Epithelial cell of esophagus (primary cell): ENCODE data around the gene EMC1.
"Not testable (repeated sequence)": the region's sequence is repeated elsewhere in the genome, so short reads cannot be mapped to it uniquely, and the experiment has no call there.

ENCODE experiments used
- DNase-seq: peaks from one replicate; pipeline ENCODE4 v3.0.0; 2010; ENCODE audit warnings: low read depth
- H3K4me3 ChIP-seq: 2 replicates; pipeline ENCODE4 v1.5.1; 2011; ENCODE audit warnings: mild to moderate bottlenecking, low read length, control low read depth
- TF ChIP-seq, protein P1 (sequence below): IDR thresholded peaks from 2 replicates; pipeline ENCODE4 v1.5.1; 2011; ENCODE audit warnings: low read depth, mild to moderate bottlenecking, low read length, control low read depth, inconsistent platforms; ENCODE audit not compliant: insufficient read depth; ENCODE audit errors: missing control alignments

EMC1 gene

GRCh38 chr1:19284881-19285280, 33.6 kb upstream of the EMC1 start:
- TF ChIP-seq, protein P1, sequence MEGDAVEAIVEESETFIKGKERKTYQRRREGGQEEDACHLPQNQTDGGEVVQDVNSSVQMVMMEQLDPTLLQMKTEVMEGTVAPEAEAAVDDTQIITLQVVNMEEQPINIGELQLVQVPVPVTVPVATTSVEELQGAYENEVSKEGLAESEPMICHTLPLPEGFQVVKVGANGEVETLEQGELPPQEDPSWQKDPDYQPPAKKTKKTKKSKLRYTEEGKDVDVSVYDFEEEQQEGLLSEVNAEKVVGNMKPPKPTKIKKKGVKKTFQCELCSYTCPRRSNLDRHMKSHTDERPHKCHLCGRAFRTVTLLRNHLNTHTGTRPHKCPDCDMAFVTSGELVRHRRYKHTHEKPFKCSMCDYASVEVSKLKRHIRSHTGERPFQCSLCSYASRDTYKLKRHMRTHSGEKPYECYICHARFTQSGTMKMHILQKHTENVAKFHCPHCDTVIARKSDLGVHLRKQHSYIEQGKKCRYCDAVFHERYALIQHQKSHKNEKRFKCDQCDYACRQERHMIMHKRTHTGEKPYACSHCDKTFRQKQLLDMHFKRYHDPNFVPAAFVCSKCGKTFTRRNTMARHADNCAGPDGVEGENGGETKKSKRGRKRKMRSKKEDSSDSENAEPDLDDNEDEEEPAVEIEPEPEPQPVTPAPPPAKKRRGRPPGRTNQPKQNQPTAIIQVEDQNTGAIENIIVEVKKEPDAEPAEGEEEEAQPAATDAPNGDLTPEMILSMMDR: no peak
- H3K4me3 ChIP-seq: no peak overlapping the region
- DNase-seq: no peak

GRCh38 chr1:19283891-19284290, 32.6 kb upstream of the EMC1 start:
- TF ChIP-seq, protein P1: no peak
- DNase-seq: no peak
- no peak overlapping the region for H3K4me3 ChIP-seq

DNA sequence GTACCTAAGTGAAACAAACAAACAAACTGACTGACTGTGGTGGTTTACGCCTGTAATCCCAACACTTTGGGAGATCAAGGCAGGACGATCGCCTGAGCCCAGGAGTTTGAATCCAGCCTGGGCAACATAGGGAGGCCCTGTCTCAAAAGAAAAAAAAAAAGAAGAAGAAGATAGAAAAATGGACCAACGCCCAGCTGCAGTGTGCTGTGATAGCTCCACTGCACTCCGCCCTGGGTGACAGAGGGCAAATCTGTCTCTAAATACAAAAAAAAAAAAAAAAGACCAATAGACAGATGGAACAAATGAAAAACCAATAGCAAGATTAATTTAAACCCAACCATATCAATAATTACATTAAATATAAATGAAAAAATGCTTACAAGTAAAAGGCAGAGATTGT, 23.3 kb upstream of the EMC1 start:
- TF ChIP-seq, protein P1: no peak
- DNase-seq: no peak
- H3K4me3 ChIP-seq: no peak overlapping the region

GRCh38 chr1:19273844-19274531, 22.7 kb upstream of the EMC1 start:
- not testable (repeated sequence) for H3K4me3 ChIP-seq, DNase-seq

DNA sequence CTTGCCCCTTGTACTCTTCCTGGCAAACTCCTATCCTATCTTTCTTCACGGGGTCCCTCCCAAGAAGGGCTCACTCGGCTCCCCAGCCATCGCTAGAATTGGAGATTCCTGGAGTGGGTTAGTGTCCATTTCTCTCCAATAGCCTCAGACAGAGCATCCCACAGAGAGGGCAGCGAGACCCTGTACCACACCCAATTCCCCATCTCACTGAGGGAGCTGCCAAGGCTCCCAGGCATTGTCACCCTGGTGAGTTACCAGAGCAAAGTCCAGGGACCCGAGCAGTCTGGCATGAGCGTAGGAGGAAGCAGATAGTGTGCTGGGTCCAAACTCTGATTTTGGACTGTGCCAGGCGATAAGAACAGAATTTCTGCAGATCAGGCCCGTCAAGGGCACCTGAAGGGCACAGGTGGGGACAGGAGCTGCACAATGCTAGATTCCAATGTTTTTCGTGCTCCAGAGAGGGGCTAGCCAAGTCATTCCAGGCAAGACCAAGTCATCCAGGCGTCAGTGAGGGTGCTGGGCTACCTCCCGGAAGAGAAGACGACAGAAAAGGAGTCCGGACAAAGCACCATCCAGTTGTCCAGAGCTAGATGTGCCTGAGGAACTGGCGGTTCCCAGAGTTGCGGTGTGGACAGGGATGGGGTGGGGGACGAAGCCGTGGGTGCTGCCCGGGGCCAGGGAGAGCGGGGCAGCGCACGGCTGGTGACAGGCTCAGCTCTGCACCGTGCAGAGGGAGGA, 22.0 kb upstream of the EMC1 start:
- H3K4me3 ChIP-seq: no peak overlapping the region
- TF ChIP-seq, protein P1: no peak
- no peak for DNase-seq

GRCh38 chr1:19272064-19272463, 20.7 kb upstream of the EMC1 start:
- DNase-seq: no peak
- TF ChIP-seq, protein P1: no peak
- H3K4me3 ChIP-seq: no peak overlapping the region

GRCh38 chr1:19270343-19270730, 19.0 kb upstream of the EMC1 start:
- not testable (repeated sequence) for H3K4me3 ChIP-seq, DNase-seq

GRCh38 chr1:19269427-19270342, 18.4 kb upstream of the EMC1 start:
- not testable (repeated sequence) for H3K4me3 ChIP-seq, DNase-seq
